Cardiac muscle cell (in vitro differentiated cells and primary cell): Measurements from ENCODE around the gene STX18. TPM values are rescaled to one million over a fixed set of nuclear protein-coding genes. Genes with fewer than 3 reads are reported as not detected.

Source experiments
- DNase-seq, 2 donors: peaks; one replicate each; pipeline versions ENCODE4 v3.0.0 to v3.0.0-alpha.2; 2010 to 2017; ENCODE audit warnings: low read depth in 1 of 2, low spot score in 1 of 2
- H3K27ac ChIP-seq: fragments of 200-600 bp; sonication (generic); 2 replicates; pipeline ENCODE4 v1.5.1; 2016
- H3K27me3 ChIP-seq: fragments of 200-600 bp; sonication (generic); 2 replicates; pipeline ENCODE4 v1.6.0; 2016; ENCODE audit warnings: control low read depth
- H3K36me3 ChIP-seq: fragments of 200-600 bp; sonication (generic); 2 replicates; pipeline ENCODE4 v1.5.1; 2016; ENCODE audit warnings: control low read depth
- H3K4me1 ChIP-seq: fragments of 200-600 bp; sonication (generic); 2 replicates; pipeline ENCODE4 v1.8.1; 2017; ENCODE audit warnings: low read depth, mild to moderate bottlenecking, mixed run types
- H3K4me3 ChIP-seq: fragments of 200-600 bp; sonication (generic); 2 replicates; pipeline ENCODE4 v1.5.1; 2016; ENCODE audit warnings: mild to moderate bottlenecking
- H3K9me3 ChIP-seq: fragments of 200-600 bp; sonication (generic); 2 replicates; pipeline ENCODE4 v1.5.1; 2017; ENCODE audit warnings: low read depth, mild to moderate bottlenecking, control low read depth
- polyA plus RNA-seq: library from polyadenylated mRNA; unstranded; fragments of >200 nt; fragmentation: Nextera tagmentation; extraction: Ambion mirVana; gene quantifications from 2 replicates; pipeline ENCODE4 v1.2.1, GENCODE V29; 2016
- total RNA-seq: library from RNA; depleted of rRNA; stranded (reverse); fragments of >200 nt; gene quantifications from 2 replicates; pipeline ENCODE4 v1.2.3, GENCODE V29; 2016
- TF ChIP-seq, protein P1 (sequence below): IDR thresholded peaks from 2 replicates; pipeline ENCODE4 v1.5.1; 2012; ENCODE audit warnings: low read depth, mild to moderate bottlenecking, low read length

The STX18 gene
- total and polyA plus RNA-seq, 2 experiments from 2014 or later, result 29.8 to 63.3 TPM

DNA sequence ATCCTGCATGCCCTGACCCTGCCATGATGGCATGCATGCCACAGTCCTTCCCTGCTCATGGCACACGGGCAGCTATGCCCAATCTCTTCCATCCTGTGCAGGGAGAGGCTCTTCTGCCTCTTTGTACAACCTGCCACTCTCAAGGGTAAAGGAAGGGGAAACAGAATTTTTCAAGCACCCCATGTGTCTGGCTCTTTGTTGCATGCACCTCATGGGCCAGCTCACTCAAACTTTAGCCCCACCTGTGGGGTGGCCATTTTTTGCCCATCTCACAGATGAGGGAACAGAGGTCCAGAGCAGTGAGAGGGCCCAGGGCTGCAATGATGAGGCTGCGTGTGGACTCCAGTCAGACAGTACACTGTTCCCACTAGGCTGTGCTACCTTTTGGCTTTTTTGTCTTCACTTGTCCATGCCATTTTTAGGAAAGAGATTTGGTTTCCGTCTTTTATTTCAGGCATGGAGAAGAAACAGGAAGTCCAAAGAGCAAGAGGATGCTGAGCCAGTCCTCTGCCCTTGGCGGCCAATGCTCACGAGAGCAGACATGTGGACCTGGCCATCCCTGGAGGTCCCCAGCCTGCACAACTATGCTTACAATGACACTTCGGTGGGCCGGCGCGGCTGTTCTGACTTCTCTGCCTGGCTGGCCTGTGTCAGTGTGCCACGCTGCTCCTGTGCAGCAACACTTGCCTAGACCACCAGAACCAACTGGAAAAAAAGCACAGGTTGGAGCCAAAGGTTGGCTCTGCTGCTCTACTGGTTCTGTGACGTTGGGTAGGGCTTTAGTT, 109.3 kb downstream of the STX18 start:
- TF ChIP-seq, protein P1, sequence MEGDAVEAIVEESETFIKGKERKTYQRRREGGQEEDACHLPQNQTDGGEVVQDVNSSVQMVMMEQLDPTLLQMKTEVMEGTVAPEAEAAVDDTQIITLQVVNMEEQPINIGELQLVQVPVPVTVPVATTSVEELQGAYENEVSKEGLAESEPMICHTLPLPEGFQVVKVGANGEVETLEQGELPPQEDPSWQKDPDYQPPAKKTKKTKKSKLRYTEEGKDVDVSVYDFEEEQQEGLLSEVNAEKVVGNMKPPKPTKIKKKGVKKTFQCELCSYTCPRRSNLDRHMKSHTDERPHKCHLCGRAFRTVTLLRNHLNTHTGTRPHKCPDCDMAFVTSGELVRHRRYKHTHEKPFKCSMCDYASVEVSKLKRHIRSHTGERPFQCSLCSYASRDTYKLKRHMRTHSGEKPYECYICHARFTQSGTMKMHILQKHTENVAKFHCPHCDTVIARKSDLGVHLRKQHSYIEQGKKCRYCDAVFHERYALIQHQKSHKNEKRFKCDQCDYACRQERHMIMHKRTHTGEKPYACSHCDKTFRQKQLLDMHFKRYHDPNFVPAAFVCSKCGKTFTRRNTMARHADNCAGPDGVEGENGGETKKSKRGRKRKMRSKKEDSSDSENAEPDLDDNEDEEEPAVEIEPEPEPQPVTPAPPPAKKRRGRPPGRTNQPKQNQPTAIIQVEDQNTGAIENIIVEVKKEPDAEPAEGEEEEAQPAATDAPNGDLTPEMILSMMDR, result no peak
- H3K9me3 ChIP-seq, result no peaks in the 10 kb centered on the region
- no peak for DNase-seq

DNA sequence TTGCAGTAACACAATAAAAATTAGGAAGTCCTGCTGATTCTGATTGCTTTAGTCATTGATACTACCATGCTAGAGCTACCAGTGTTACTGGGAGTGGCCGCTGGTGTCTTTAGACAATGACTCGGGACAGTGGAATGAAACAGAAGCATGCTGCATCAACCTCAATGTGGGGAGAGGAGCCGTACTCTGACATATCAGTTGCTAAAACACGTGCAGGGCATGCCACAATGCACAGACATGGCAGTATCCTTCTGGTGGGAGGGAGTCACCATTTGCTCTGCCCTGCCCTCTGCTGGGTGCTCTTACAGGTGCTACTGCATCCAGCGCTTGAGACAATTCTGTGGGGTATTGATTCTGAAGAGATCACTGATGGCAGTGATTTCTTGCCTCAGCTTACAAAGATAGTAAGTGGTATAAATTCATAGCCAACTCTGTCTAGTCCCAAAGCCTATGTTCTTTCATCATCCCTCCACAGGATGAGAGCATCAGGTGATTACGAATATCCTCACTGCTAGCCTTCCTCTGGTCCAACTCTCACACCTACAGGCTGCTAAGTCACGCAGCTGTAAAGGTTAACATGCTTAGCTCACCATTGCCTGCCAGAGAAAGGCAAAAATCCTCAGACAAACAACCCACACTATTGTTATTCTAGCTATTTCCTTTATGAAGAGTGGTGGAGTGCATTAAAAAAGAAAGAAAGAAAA, 111.2 kb downstream of the STX18 start:
- no peaks in the 10 kb centered on the region for H3K36me3 ChIP-seq
- H3K4me3 ChIP-seq, result no peak overlapping the region
- H3K27me3 ChIP-seq, result no peaks in the 10 kb centered on the region
- no peaks in the 10 kb centered on the region for H3K9me3 ChIP-seq
- no peaks in the 10 kb centered on the region for H3K4me1 ChIP-seq
- DNase-seq, result peak; percentile 70 to 75
- TF ChIP-seq, protein P1, result peak; percentile 88
- no peak overlapping the region for H3K27ac ChIP-seq

More for the DNA sequence above, 109.3 kb downstream of the STX18 start:
- Histone ChIP-seq H3K27me3 (no peaks in the 10 kb centered on the region), H3K36me3 (peaks cover under 1% of the 10 kb centered on the region), H3K4me1 (no peaks in the 10 kb centered on the region), H3K4me3 (no peak overlapping the region), H3K27ac (no peak overlapping the region)

DNA sequence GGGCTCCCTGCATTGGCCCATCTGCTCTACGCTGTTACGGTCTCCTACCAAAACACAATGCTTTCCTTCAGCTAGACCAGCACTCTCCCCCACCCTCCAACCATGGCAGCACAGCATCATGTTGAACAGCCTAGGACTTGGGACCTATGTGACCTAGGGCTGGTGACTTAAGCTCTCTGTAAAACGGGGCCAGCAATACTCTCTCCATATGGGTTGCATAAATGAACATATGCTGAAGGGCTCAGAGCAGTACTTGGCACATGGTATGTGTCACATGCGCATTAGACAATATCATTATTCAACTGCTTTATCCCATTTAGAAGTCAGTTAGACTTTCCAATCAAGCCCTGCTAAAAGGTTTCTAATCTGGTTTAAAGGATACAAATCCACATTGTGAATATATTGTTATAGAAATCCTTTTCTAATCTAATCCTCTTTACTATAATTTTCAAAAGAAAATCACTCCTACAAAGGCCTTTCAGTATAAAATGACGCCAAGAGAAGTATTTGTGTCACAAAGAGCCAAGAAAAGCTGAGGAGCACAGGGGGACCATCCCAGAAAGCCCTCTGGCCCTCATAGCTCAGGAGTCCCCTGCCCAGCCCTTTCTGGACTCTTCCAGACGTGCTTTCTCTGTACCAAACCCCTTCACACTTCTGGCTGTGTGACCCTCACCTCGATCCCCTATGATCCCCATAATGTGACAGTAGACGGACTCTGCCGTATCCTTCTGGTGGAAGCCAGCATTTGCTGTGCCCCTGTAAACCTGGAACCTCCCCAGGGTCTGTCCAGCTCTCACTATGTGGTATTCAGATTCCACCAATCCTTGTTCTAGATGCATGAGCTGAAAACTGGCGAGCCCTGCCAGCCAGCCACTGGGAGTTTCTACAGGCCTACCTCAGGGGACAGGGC, 112.6 kb downstream of the STX18 start:
- no peaks in the 10 kb centered on the region for H3K9me3 ChIP-seq
- H3K27me3 ChIP-seq, result no peaks in the 10 kb centered on the region
- H3K27ac ChIP-seq, result no peak overlapping the region
- no peaks in the 10 kb centered on the region for H3K4me1 ChIP-seq
- no peaks in the 10 kb centered on the region for H3K36me3 ChIP-seq
- DNase-seq, result no peak
- TF ChIP-seq, protein P1, result no peak
- H3K4me3 ChIP-seq, result no peak overlapping the region

DNA sequence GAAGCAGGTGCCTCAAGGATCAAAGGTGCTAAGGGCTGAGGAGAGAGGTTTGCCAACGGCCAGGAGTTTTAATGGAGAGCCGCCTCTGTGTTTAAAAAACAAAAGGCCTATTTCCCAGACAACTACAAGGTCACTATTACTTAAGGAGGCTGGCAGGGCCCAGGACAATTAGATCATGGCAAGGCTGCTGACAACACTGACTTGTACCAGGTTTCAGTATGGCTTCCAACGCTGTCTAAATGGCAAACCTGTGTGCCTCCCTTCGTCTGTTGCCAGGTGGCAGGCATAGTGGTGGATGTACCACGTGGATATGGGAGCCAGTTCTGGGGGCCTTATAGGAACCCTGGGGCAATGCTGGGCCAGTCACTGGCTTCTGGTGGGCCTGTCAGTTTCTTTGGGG, 114.0 kb downstream of the STX18 start:
- no peak overlapping the region for H3K27ac ChIP-seq
- DNase-seq, result no peak

More for the DNA sequence above, 114.0 kb downstream of the STX18 start:
- H3K9me3 ChIP-seq, result no peaks in the 10 kb centered on the region
- TF ChIP-seq, protein P1, result no peak
- no peaks in the 10 kb centered on the region for H3K4me1 ChIP-seq
- H3K4me3 ChIP-seq, result no peak overlapping the region
- H3K36me3 ChIP-seq, result peaks cover 2% of the 10 kb centered on the region
- no peaks in the 10 kb centered on the region for H3K27me3 ChIP-seq
